ENCODE data around the gene SCGB1D4.

DNA sequence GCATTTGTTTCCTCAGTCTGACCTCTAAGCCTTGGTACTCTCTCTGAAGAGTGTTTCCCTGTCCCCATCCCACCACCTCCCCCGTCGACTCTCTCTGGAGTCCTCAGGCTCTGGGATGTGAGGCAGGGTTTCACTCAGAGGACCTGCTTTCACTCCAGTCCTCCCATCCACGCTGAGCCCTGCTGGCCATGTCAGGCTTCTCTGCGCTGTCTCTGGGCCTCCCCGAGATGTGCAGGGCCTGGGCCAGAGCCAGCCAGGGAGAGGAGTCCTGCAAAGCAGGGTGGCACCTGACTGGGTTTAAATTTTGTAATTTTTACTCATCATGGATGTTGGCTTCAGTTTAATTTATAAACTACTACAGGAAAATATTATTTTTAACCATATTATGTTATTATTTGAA is 25.6 kb downstream of the SCGB1D4 start:
- no peak for TF ChIP-seq POLR2AphosphoS5 (IDR thresholded peaks at IDR 0.05; ENCODE audit: low read depth, low read length)
- TF ChIP-seq POLR2A (IDR thresholded peaks at IDR 0.05; ENCODE audit: low read depth, low read length): no peak
- TF ChIP-seq TAF1 (IDR thresholded peaks at IDR 0.05; ENCODE audit: low read depth, low read length): no peak
- no peak for TF ChIP-seq PAX5 (IDR thresholded peaks at IDR 0.05; ENCODE audit: insufficient read depth, low read length, severe bottlenecking)
- no peak for TF ChIP-seq POU2F2 (IDR thresholded peaks at IDR 0.05; ENCODE audit: low read depth, low read length)

Measured in GM12891 (cell line).